HG03103 (cell line): ENCODE results near the gene CCDC80.
"Not testable (repeated sequence)": the region's sequence is repeated elsewhere in the genome, so short reads cannot be mapped to it uniquely, and the experiment has no call there.

Source experiments
- ATAC-seq: cut with Tn5 transposase; IDR thresholded peaks from one replicate; pipeline ENCODE4 v1.9.1; 2021; ENCODE audit warnings: low read depth; ENCODE audit not compliant: unreplicated experiment

CCDC80 gene

GRCh38 chr3:112597945-112598344 is 43.0 kb downstream of the CCDC80 start:
- ATAC-seq, result no peak

DNA sequence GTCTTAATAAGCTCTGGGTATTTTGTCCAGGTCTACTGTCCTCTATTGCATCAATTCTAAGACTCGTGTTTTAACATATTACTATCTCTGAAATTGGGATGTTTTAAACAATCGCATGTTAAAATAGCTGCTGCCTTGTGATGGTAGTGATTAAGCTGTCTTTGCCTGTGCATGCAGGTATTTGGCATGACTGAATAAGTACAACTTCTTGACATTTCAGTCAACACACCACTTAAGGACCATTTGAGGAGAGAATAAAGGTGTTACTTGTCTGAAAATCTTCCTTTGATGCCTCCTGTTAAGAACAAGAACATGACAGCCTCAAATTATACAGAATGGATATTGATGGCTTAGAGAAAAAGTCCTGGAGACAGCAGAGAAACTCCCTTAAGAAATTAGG is 46.1 kb downstream of the CCDC80 start:
- no peak for ATAC-seq

DNA sequence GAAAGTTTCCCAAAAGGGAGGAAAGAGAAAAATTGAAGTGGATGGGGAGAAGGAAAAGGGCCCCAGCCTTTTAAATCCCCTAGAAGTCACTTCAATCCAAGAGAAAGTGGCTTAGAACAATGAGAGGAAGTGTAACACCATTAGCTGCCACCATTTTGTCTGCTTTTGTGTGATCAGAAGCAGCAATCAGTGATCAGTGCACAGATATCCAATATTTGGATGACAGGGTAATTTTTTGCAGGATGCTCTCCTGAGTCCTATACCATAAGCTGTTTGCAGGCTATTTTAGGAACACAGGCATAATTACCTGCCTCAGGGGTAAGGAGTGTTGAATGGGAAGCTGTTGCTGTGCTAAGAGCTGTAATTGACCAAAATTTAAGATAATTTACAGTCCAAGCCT is 47.7 kb downstream of the CCDC80 start:
- ATAC-seq, result no peak

- ATAC-seq, result no peak
Observed at GRCh38 chr3:112587336-112587735, 53.6 kb downstream of the CCDC80 start.

DNA sequence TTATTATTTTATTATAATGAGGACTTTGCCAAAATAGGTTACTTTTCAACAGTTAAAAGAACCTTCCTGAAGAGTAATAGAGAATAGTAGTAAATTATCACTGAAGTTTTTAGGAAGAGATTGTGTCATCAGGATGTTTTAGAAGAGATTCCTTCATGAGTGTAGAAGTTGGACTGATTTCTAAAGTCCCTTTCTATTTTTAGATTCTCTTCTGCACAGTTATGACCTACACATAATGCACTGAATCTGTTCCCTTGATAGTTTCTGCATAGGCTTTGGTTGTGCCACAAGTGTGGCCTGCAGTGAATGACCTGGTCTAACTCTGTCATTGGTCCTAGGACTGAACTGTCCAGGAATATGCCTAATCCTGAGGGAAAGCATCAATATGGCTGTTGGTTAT is 55.2 kb downstream of the CCDC80 start:
- no peak for ATAC-seq

DNA sequence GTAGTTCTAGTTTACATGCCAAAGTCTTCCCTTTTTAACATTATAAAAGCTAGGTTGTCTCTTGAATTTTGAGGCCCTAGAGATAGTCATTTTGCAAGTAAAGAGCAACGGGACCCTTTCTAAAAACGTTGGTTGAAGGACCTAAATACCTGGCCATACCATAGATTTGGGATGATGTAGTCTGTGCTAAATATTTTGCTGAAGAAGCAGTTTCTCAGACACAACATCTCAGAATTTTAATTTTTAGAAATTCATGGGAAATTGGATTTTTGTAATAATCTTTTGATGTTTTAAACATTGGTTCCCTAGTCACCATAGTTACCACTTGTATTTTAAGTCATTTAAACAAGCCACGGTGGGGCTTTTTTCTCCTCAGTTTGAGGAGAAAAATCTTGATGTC is 57.8 kb downstream of the CCDC80 start:
- ATAC-seq, result no peak

DNA sequence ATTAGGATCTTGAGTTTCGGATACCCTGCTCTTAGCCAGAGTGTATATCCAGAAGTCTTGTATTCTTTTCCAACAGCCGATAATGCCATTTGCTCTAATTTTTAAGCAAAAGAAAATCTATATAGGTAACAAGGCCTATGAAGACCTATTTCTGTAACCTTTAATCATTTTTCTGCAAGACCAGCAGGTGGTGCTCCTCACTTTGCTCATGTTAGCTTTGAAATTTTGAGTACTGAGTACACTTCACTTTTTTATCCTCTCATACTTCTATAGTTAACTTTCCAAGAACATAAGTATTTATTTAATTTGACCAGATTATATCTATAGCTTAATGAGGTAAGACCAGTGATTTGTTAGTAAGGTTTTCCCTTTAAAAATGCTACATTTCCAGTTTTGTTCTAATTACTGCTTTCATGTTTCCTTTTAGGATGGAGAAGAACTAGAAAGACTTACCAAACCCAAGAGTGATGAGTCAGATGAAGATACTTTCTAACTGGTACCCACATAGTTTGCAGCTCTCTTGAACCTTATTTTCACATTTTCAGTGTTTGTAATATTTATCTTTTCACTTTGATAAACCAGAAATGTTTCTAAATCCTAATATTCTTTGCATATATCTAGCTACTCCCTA is 58.6 kb downstream of the CCDC80 start:
- ATAC-seq, result no peak

- ATAC-seq, result no peak
Observed at GRCh38 chr3:112579697-112580096, 61.2 kb downstream of the CCDC80 start.

GRCh38 chr3:112579232-112579631 is 61.7 kb downstream of the CCDC80 start:
- ATAC-seq, result no peak

DNA sequence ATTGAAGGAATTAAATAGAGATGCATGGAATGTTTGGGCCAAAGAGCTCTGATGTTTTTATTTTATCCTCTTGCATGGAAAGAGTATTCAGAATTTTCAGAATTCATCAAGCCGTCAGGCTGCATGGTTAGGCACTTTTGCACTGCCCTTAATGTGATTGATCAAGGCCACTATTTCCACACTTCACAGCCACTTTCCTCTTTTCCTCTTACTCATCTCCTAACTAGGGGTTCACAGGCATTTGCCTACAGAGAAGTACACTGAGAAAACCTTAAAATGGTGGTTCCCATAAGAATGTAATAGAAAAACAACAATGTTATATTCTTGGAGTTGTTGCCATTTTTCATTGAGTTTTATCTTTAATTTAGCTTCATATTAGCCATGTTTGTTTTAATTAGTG is 68.2 kb downstream of the CCDC80 start:
- ATAC-seq, result no peak

- no peak for ATAC-seq
Observed at GRCh38 chr3:112569265-112569664, 71.7 kb downstream of the CCDC80 start.

GRCh38 chr3:112568642-112569041 is 72.3 kb downstream of the CCDC80 start:
- no peak for ATAC-seq

DNA sequence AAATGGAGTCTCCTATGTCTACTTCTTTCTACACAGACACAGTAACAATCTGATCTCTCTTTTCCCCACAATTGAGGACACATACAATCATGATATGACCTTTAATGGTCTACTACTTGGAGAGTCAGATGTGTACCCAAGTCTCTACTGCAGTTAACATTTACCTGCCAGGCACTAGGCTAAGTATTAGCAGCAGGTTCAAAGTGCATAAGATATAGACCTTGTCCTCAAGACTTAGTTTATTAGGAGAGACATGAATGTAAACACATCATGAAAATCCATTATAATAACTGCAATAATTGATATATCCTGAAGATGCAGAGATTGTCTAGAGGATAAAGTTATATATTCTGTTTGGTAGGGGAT is 76.0 kb downstream of the CCDC80 start:
- ATAC-seq, result no peak

GRCh38 chr3:112564247-112564939 is 76.5 kb downstream of the CCDC80 start:
- ATAC-seq, result not testable (repeated sequence)

GRCh38 chr3:112561734-112562529 is 79.0 kb downstream of the CCDC80 start, which contains the start of the genes ATG3 and SLC35A5:
Gene ATG3 (minus strand): TSS chr3:112561962. CDS start chr3:112561528, 434 bp downstream.
Gene SLC35A5 (plus strand): TSS chr3:112562045. CDS start chr3:112563404, 1,359 bp downstream.
- peak; percentile 71 for ATAC-seq

DNA sequence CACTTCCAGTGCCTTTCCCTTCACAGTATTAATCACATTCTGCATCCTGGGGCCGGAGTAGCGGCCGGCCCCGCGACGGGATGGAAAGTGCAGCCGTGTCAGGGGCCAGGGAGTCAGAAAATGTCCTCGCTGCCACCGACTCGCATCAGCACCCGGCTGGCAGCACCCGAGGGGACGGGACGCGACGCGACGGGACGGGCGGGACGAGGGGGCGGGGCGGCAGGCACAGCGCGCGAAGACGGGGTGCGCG is 79.5 kb downstream of the CCDC80 start:
- ATAC-seq, result peak; percentile 36

GRCh38 chr3:112560721-112561483 is 80.0 kb downstream of the CCDC80 start:
- peak; percentile 11 for ATAC-seq

DNA sequence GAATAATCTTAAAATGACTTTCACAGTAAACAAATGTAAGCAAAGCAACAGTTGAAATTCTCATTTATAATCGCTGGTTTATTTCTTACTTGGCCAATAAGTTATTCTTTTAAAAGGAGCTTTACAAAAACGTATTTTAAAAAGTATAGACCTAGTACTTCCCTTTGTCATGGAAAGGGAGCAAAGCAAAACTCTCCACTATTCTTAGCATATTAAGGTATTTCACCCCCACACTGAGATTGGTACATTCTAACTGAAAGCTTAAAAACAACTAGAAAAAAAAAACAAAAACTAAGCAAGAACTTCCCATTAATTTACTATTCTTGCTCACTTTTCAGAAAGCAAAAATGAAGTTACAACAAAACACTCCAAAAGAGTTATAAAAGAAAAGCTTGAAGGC is 80.6 kb downstream of the CCDC80 start:
- ATAC-seq, result no peak

DNA sequence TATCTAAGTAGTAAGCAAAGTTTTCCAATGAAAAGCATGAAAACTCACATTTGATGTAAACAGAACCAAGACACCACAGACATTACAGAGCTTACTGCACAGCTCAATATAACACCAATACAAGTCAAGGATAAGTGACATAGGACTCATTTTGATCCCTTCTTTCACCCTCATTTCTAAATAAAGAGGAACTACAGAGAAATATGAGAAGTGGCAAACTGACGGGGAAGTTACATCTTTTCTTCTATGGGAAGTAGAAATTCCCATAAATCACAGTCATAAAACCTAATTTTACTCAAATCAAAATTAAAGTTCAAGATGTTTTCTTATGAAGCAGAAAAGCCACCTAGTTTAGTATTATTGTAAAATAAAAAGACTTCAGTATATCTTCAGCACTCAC is 83.0 kb downstream of the CCDC80 start:
- ATAC-seq, result no peak

GRCh38 chr3:112555535-112556170 is 85.3 kb downstream of the CCDC80 start:
- ATAC-seq, result no peak

DNA sequence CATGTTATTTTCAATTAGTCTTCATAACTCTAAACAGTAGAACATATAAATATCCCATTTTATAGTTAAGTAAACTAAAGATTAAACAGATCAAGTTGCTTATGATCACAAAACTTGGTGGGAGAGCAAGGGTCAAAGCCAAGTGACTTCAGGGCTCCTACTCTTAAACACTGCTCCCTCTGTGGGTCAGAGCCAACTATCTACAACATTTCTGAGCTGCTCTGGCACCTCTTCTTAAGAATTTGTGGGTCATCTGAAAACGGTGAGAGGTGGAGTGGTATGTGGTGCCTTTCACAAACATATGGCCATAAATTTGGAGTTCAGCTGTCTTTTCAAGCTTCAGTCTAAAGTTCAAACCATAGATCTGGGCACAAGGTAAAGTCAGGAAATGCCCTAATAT is 90.1 kb downstream of the CCDC80 start:
- ATAC-seq, result no peak
